GM21360 (cell line): ENCODE data around the gene DHDDS.
A peak's percentile ranks its signal among the peaks of the same experiment; 100 is the strongest.

Experiments used
- ATAC-seq: cut with Tn5 transposase; IDR thresholded peaks from one replicate; pipeline ENCODE4 v1.9.1; 2021; ENCODE audit warnings: mild to moderate bottlenecking, moderate library complexity; ENCODE audit not compliant: unreplicated experiment

DHDDS gene

DNA sequence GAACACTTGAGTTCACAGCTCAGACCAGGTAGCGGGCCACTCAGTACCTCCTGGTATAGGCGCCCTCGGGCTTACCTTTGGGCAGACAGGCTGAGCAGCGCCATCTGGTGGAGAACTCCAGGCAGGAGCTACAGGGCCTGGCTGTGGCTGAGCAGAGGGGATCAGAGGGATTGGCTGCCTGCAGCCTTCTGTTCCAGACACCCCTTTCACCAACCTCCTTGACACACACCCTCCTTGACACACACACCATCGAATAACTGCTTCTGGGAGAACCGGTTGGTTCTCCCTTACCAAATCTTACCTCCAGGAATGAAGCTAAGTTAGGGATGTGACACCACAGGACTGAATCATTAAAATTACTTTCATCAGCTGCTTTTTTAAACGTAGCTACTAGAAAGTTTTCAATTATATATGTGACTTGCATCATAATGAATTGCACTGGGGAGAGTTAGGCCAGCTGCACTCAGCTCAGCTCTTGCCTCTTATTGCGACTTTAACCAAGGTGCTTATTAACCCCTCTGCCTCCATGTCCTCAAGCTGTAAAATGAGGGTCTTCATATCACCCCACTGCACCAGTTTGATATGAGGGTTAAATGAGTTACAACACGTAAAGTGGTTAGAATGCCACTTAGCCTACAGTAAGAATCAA lies 14.9 kb upstream of the DHDDS start:
- ATAC-seq: no peak

- no peak for ATAC-seq
Observed at GRCh38 chr1:26418865-26419349, 13.2 kb upstream of the DHDDS start.

DNA sequence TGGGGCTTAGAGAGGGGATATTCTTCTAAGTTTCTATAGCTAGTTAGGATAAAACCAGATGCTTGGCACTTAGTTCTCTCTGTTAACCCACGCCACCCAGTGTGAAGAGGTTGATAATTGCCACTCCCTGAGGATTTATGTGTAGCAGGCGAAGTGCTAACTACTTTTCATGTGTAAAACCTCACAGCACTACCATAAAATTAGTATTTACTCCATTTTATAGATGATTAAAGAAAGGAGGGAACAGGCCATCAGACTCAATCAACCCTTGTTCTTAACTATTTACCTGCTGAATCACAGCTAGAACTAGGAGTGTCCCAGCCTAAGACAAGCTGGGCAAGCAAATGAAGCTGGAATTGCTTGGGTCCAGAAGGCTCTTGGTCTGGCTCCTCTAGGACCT lies 12.6 kb upstream of the DHDDS start:
- no peak for ATAC-seq

- no peak for ATAC-seq
Observed at GRCh38 chr1:26429721-26430120, 2.4 kb upstream of the DHDDS start.

DNA sequence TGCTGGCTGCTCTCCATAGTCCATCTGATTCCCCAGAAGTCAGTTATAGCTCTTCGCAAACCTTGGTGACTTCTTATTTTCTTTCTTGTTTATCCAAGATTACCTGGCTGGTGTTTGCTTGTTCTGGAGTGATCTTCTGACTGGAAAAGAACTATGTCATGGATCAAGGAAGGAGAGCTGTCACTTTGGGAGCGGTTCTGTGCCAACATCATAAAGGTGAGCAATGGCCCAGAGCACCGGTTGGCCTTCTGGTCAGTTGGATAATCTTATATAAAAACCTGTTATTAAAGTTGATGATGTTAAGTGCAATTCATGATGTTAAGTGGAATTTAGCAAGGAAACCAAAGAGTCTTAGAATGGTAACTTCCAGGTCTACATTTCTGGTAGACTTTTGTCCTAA lies 672 bp downstream of the DHDDS start:
- no peak for ATAC-seq

DNA sequence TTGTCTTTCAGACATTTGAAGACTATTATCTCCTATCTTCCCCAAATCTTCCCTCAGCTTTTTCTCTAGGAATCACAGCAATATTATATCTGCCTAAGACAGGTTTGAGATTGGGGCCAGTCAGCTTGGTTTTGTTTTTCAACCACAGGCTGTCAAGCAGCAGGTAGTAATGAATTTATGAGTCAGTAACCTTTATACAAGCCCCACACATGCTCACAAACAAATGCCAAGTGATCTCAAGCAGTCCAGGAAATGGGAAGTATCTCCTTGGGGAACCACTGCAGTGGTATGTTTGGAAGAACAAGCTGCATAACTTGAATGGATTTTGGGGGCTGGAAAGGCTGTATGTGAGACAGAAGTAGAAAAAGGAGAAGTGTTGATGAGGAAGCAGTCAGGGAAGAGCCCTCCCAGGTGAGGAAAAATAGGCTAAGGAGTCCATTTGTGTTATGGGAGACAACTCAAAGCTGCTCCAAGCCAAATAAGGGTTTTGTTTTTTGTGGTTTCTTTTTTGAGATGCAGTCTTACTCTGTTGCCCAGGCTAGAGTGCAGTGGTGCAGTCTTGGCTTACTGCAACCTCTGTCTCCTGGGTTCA lies 2.1 kb downstream of the DHDDS start:
- no peak for ATAC-seq

DNA sequence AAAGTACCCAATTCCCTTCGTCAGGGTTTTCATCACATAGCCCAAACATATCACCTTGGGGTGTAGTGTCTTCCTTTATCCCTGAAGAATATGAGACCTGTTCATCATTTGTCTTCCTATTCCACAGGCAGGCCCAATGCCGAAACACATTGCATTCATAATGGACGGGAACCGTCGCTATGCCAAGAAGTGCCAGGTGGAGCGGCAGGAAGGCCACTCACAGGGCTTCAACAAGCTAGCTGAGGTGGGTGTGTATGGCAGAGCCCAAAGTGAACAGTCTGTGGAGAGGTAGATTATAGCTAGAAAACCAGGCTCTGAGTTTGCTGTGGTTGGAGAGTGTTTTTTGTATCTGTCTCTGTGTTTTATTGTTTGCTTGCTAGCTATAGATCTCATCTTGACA lies 5.9 kb downstream of the DHDDS start:
- ATAC-seq: no peak

DNA sequence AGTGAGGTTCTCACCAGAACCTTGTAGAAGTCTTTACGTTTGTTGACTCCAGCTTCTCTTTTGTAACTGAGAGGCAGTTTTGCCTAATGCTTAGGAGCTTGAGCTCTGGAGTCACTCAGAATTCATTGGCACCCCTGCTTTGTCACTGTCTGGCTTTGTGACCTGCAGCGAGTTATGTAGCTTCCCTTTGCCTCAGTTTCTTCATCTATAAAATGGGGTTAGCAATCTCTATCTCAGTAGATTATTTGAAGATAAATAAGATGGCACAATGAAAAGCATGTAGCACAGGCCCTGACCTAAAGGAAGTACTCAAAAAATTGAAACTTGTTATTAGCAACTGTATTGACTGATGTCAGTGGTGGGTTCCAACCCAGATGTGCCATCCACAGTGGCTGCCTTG lies 8.1 kb downstream of the DHDDS start:
- no peak for ATAC-seq

- no peak for ATAC-seq
Observed at GRCh38 chr1:26449868-26450267, 17.7 kb downstream of the DHDDS start.

GRCh38 chr1:26450908-26451307 lies 18.8 kb downstream of the DHDDS start:
- ATAC-seq: no peak

DNA sequence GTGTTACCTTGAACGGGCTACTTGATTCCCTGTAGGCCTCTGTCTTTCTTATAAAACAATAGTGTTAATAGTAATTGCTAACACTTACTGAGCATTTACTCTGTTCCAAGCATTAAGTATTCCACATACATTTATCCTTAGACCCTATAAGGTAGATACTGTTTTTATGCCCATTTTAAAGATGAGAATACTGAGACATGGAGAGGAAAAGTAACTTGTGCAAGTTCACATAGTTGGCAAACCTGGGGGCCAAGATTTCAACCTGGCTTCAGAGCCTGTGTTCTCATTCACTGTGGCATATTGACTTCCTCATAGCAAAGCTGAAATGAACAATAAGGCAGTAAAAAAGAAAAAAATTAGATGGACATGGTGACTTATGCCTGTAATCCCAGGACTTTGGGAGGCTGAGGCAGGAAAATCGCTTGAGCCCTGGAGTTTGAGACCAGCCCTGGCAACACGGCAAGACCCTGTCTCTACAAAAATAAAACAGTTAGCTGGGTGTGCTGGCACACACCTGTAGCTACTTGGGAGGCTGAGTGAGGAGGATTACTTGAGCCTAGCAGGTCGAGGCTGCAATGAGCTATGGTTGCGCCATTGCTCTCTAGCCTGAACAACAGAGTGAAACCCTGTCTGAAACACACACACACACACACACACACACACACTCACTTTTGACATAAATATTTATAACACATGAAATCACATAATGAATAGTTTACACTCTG lies 20.5 kb downstream of the DHDDS start:
- no peak for ATAC-seq

- no peak for ATAC-seq
Observed at GRCh38 chr1:26459148-26459547, 27.0 kb downstream of the DHDDS start.

DNA sequence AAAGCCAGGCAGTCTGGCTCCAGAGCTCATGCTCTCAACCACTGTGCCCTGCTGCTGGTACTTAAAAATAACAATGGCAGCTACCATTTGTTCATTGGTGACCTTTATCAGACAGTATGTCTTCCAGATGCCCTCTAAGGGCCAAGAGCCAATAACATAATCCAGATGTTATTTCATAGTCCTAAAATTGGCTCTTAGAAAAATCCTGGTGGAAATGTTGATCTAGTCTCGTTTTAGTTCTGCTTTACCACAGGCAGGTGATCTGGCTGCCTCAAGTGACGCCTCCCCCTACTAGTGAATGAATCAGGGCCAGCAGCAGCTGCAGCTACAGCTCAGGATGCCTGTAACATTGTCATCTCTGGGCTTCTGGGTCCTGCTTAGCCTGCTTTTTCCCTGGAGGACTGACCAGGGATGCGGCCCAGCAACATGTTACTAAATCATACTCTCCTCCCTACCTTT lies 27.5 kb downstream of the DHDDS start:
- ATAC-seq: no peak

DNA sequence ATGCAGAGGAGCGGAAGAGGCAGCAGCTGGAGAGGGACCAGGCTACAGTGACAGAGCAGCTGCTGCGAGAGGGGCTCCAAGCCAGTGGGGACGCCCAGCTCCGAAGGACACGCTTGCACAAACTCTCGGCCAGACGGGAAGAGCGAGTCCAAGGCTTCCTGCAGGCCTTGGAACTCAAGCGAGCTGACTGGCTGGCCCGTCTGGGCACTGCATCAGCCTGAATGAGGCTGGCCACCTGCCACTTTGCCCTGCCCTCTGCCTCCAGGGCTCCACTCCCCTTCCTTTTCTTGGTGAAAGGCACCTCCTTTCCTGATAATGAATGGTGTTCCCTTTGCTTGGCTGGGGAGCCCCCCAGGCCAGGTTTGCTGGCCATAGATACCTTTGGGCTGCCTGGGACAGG lies 36.8 kb downstream of the DHDDS start:
- no peak for ATAC-seq

- ATAC-seq: no peak
Observed at GRCh38 chr1:26469558-26469957, 37.4 kb downstream of the DHDDS start.

GRCh38 chr1:26470878-26471497 lies 38.9 kb downstream of the DHDDS start:
- no peak for ATAC-seq

GRCh38 chr1:26471498-26472319 lies 39.6 kb downstream of the DHDDS start:
- peak; percentile 13 for ATAC-seq

DNA sequence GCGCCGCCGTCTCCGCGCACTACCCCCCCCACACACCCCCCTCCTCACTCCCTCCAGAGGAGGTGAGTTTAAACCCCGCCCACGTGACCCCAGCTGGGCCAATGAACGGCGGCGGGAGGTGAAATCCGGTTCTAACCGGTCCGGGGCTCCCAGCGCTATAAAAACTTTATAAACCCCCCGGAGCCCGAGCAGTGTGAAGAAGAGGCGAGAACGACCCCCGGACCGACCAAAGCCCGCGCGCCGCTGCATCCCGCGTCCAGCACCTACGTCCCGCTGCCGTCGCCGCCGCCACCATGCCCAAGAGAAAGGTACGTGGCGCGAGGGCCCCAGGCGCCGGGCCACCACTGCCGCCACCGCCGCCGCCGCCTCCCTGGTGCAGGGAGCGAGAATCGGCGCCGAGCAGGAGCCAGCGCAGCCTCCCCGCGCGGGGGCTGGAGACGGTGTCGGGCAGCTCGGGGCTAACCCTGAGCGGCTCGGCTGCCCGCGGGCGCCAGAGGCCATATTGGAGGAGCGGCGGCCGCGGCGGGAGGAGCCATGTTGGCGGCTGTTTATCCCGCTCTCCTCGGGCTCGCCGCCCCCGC lies 40.3 kb downstream of the DHDDS start, which contains the start of gene HMGN2:
TSS of gene HMGN2 (plus strand) at position 121 of the 581 bp plus-strand sequence. CDS start at position 294, 173 bp downstream.
- ATAC-seq: peak; percentile 50

- peak; percentile 79 for ATAC-seq
Observed at GRCh38 chr1:26472901-26473845, 41.1 kb downstream of the DHDDS start.
